HG03103 (cell line): ENCODE measurements around the gene CFL1.
"Not testable (repeated sequence)": the region's sequence is repeated elsewhere in the genome, so short reads cannot be mapped to it uniquely, and the experiment has no call there.

Experiments
- ATAC-seq: cut with Tn5 transposase; IDR thresholded peaks from one replicate; pipeline ENCODE4 v1.9.1; 2021; ENCODE audit warnings: low read depth; ENCODE audit not compliant: unreplicated experiment

Gene CFL1

GRCh38 chr11:65859812-65860277 is 1.9 kb upstream of the CFL1 start:
- no peak for ATAC-seq

GRCh38 chr11:65859095-65859811 is 1.3 kb upstream of the CFL1 start:
- ATAC-seq, result peak; percentile 57

GRCh38 chr11:65858681-65859087 is 704 bp upstream of the CFL1 start:
- ATAC-seq, result no peak

GRCh38 chr11:65857500-65857852 is 504 bp downstream of the CFL1 start:
- ATAC-seq, result no peak

GRCh38 chr11:65856689-65857499 is 1.1 kb downstream of the CFL1 start:
- ATAC-seq, result no peak

GRCh38 chr11:65855927-65856363 is 2.0 kb downstream of the CFL1 start:
- ATAC-seq, result no peak

- ATAC-seq, result no peak
These were observed 2.8 kb downstream of the CFL1 start for GRCh38 chr11:65854852-65855837.

- no peak for ATAC-seq
These were observed 3.8 kb downstream of the CFL1 start for GRCh38 chr11:65854161-65854592.

GRCh38 chr11:65853246-65853979 is 4.6 kb downstream of the CFL1 start:
- no peak for ATAC-seq

GRCh38 chr11:65852508-65853245 is 5.3 kb downstream of the CFL1 start:
- no peak for ATAC-seq

GRCh38 chr11:65851811-65852507 is 6.0 kb downstream of the CFL1 start:
- ATAC-seq, result no peak

GRCh38 chr11:65851083-65851579 is 6.8 kb downstream of the CFL1 start:
- no peak for ATAC-seq

GRCh38 chr11:65850217-65851082 is 7.5 kb downstream of the CFL1 start:
- no peak for ATAC-seq

- no peak for ATAC-seq
These were observed 8.2 kb downstream of the CFL1 start for GRCh38 chr11:65849771-65850216.

- no peak for ATAC-seq
These were observed 8.6 kb downstream of the CFL1 start for GRCh38 chr11:65849366-65849765.

- ATAC-seq, result not testable (repeated sequence)
These were observed 9.3 kb downstream of the CFL1 start for GRCh38 chr11:65848693-65849092.

- no peak for ATAC-seq
These were observed 10.2 kb downstream of the CFL1 start for GRCh38 chr11:65847746-65848145.
